BJ (cell line): ENCODE measurements around the gene LGALS3BP. TPM values are rescaled to one million over a fixed set of nuclear protein-coding genes. Genes with fewer than 3 reads are reported as not detected.

Source experiments
- CTCF ChIA-PET: fragments of 350-600 bp; formaldehyde crosslinking; extraction: SDS; loops from one replicate; lab custom pipeline; 2021; ENCODE audit warnings: antibody characterized with exemption, inconsistent platforms; lab: Yijun Ruan, JAX
- POLR2A ChIA-PET: fragments of 300-600 bp; sonication (Branson Sonifier 250); formaldehyde crosslinking; extraction: SDS; loops from one replicate; lab custom pipeline; 2021; ENCODE audit warnings: antibody characterized with exemption; lab: Charles Lee
- DNase-seq: peaks from one replicate; pipeline ENCODE4 v3.0.0-alpha.2; 2011; ENCODE audit warnings: low read depth
- H3K27me3 ChIP-seq: 2 replicates; pipeline ENCODE4 v1.6.0; 2011; ENCODE audit warnings: low read length; ENCODE audit not compliant: control insufficient read depth, insufficient read depth
- H3K36me3 ChIP-seq: 2 replicates; pipeline ENCODE4 v1.5.1; 2011; ENCODE audit warnings: low read length; ENCODE audit not compliant: control insufficient read depth, insufficient read depth
- H3K4me3 ChIP-seq: 2 replicates; pipeline ENCODE4 v1.5.1; 2011; ENCODE audit warnings: low read depth, mild to moderate bottlenecking, control low read depth, low read length
- polyA plus RNA-seq: library from polyadenylated mRNA; depleted of rRNA; stranded (reverse); fragments of >200 nt; gene quantifications from 2 replicates; pipeline ENCODE4 v1.2.3, GENCODE V29; 2011
- TF ChIP-seq, protein P1 (sequence below): IDR thresholded peaks from 2 replicates; pipeline ENCODE4 v1.5.1; 2011; ENCODE audit warnings: low read depth, mild to moderate bottlenecking, control low read depth, inconsistent platforms, low read length, moderate library complexity; ENCODE audit not compliant: insufficient read depth

LGALS3BP gene
- polyA plus RNA-seq, 1 experiment: 102 TPM

DNA sequence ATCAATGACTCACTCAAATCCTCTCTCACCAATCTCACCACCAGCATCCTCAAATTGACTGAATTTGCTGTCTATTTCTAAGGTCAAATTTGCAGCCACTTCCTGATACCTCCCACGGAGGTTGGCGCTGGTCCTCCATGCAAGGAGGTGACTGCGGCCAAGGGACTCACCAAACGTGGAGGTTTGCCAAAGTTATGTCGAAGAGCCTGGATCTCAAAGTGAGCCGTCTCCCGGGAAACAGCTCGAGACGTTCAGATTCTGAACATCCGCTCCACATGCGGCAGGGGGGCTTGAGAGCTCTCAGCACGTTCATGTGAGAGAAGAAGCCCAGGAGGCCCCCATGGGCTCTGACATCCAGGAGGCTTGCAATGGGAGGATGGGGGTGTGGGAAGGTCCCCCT, 22.6 kb downstream of the LGALS3BP start:
- CTCF ChIA-PET: interaction anchor here (1.3 kb wide), 1 partner anchor 14 kb away, joined by 6 read pairs; no protein-coding TSS in a partner anchor
- Histone ChIP-seq H3K27me3 (no peaks in the 10 kb centered on the region; the same call in 1 of the 2 replicates), H3K36me3 (no peaks in the 10 kb centered on the region), H3K4me3 (no peak overlapping the region)
- POLR2A ChIA-PET: no interaction called here
- TF ChIP-seq, protein P1, sequence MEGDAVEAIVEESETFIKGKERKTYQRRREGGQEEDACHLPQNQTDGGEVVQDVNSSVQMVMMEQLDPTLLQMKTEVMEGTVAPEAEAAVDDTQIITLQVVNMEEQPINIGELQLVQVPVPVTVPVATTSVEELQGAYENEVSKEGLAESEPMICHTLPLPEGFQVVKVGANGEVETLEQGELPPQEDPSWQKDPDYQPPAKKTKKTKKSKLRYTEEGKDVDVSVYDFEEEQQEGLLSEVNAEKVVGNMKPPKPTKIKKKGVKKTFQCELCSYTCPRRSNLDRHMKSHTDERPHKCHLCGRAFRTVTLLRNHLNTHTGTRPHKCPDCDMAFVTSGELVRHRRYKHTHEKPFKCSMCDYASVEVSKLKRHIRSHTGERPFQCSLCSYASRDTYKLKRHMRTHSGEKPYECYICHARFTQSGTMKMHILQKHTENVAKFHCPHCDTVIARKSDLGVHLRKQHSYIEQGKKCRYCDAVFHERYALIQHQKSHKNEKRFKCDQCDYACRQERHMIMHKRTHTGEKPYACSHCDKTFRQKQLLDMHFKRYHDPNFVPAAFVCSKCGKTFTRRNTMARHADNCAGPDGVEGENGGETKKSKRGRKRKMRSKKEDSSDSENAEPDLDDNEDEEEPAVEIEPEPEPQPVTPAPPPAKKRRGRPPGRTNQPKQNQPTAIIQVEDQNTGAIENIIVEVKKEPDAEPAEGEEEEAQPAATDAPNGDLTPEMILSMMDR: no peak
- no peak for DNase-seq

DNA sequence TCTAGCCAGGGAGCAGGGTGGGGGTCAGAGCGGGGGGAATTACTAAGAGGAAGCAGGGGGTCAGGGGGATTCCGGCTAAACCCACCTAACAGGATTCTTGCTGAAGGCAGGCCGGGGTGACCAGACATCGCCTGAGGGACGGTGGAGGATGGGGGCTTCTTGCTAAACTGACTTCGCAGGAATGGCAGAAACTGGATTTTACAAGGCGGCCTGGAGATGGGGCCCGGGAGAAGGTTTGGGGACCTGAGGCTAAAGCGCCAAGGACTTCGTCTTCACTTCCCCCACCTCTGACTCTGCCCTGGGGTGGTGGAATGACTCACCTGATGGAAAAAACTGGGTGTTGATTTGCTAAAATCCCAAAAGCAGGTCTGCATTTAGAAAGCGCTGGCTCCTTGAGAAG, 23.5 kb downstream of the LGALS3BP start:
- no peak for DNase-seq
- ChIA-PET POLR2A (no interaction called here), CTCF (interaction anchor here (0.6 to 1.3 kb wide), 4 partner anchors 15 to 91 kb away, joined by 3 to 6 read pairs (median 4); no protein-coding TSS in a partner anchor)
- no peaks in the 10 kb centered on the region; the same call in 1 of the 2 replicates for H3K27me3 ChIP-seq
- no peaks in the 10 kb centered on the region for H3K36me3 ChIP-seq
- no peak overlapping the region for H3K4me3 ChIP-seq
- TF ChIP-seq, protein P1: no peak

DNA sequence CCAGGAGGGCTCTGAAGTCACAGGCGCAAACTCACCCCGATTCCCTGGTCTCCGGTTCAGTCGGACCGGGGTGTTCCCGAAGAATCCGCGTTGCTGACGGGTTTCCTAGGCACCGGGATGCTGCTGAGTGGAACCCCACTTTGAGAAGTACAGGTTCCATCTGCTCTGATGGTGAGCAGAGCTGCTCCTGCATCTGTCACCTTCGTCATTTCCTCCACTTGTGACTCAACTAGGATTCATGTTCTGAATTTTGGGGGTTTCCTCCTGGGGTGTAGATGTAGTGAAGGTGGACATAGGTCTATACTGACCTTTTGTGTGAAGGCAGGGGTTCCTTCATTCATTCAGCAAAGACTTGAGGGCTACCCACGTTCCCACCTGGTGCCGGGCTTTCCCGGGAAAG, 25.0 kb downstream of the LGALS3BP start:
- Histone ChIP-seq H3K36me3 (no peaks in the 10 kb centered on the region), H3K27me3 (no peaks in the 10 kb centered on the region; the same call in 1 of the 2 replicates), H3K4me3 (no peak overlapping the region)
- DNase-seq: no peak
- TF ChIP-seq, protein P1: no peak
- ChIA-PET CTCF (interaction anchor here (1.0 to 4.0 kb wide), 3 partner anchors 12 to 89 kb away, joined by 3 to 29 read pairs (median 4); no protein-coding TSS in a partner anchor), POLR2A (no interaction called here)

DNA sequence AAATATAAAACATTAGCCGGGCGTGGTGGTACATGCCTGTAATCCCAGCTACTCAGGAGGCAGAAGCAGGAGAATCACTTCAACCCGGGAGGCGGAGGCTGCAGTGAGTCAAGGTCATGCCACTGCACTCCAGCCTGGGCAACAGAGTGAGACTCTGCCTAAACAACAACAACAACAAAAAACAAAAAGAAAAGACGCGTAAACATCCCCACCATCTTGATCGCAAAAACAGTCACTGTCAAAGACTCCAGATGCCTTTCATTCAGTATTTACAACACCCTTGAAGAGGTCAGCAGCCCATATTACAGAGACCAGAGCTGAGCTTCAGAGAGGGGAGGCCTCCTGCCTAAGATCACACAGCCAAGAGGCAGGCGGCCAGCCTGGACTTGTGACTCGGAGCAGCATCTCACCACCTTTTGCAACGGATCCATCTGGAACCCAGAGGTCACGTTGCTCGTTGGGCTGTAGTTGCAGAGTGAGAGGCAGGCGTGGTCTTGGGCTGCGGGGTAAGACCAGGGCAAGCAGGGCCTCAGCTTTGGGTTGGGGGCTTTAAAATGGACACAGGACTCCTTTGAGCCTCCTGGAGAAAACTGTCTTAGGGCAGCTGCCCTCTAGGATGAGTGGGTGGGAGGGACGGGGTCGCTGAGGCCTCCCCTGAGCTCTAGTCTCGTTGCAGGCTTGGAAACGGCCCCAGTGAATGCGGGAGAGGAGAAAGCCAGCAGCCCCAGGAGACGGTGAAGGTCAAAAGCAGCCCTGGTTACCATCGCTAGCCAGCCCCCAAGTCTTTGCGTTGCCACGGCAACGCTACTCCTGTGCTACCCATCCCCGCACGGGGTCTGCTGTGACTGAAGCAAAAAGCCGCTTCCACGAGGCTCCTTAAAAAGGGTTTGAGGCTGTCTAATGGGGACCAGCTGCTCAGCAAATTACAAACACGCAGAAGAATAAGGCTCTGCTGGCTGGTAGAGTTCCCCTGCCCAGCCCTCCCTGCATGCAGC, 26.1 kb downstream of the LGALS3BP start:
- H3K27me3 ChIP-seq: no peaks in the 10 kb centered on the region; the same call in 1 of the 2 replicates
- no peaks in the 10 kb centered on the region for H3K36me3 ChIP-seq
- H3K4me3 ChIP-seq: no peak overlapping the region
- DNase-seq: no peak
- POLR2A ChIA-PET: no interaction called here
- CTCF ChIA-PET: interaction anchor here (0.9 to 4.0 kb wide), 4 partner anchors 11 to 88 kb away, joined by 3 to 29 read pairs (median 4); no protein-coding TSS in a partner anchor
- TF ChIP-seq, protein P1: no peak

DNA sequence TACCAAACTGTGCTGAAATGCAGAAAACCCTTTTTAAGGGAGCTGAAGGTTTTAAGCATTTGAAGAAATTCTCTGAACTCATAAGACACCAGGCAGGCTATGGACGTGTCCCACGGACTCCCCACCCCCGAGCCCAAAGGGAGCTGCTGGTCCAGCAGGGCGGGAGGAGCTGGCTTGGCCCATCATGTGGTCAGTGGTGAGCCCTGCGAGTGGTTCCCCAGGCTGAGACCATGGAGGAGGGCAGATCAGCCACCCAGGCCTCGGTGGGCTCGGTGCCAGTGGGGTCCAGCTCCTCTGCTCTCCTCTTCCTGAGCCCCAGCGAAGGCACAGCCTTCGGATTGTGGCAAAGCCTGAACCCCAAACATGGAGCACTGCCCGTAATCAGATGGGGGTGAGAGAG, 27.0 kb downstream of the LGALS3BP start:
- CTCF ChIA-PET: interaction anchor here (1.2 to 4.0 kb wide), 3 partner anchors 19 to 87 kb away, joined by 3 to 29 read pairs (median 3); no protein-coding TSS in a partner anchor

More for the DNA sequence above, 27.0 kb downstream of the LGALS3BP start:
- Histone ChIP-seq H3K36me3 (no peaks in the 10 kb centered on the region), H3K27me3 (no peaks in the 10 kb centered on the region; the same call in 1 of the 2 replicates), H3K4me3 (no peak overlapping the region)
- no peak for DNase-seq
- POLR2A ChIA-PET: no interaction called here
- TF ChIP-seq, protein P1: no peak
